Measurements from ENCODE around the gene APOBEC4.

APOBEC4 gene

DNA sequence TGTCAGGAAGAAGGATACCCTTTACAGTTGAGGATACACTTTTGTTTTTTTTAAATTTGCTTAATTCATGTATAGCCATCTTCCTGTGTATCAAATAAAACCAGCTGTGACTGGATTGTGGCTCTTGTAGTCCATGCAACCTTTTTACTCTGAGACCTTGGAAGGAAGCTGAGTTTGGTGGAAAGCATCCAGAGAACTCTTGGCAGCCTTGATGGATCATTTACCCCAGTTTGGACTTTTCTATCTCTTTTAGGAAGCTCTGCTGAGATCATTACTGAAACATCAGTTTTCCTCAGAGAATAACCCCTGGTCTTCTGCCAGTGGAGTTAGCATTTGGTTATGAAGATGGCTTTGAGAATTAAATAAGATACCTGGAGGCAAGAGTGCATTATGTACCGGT lies 21.2 kb upstream of the APOBEC4 start:
- DNase-seq: no peak

DNA sequence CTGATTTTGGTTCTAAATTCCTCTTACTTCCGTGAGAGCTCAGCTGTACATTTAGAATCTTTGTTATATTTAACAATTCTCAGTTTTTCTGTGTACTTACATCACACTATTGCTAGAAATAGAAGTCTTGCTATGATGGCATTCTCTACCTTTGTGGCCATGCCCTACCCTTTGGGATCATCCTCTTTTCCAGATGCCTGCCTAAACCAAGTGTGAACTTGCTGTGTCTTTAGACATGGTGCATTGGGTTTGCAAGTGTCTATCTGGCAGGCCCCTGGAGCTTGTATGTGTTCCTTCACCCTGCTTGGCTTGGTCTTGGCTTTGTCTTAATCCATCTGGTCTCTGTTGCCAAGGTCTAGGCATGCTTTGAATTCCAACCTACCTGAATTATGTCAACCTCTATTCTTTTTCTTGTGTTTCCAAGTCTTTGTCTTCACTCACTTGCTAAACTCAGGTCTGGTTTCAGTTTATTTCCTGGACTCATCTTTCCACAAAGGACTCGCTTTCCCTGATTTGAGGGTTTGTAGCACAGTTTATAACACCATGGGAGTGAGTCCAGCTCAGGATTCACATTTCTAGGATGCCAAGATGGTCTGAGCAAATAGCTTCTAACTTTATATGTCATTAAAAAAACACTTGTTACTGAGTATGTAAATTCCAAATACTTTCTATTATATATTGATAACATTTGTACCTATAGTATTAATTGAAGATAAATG lies 20.6 kb upstream of the APOBEC4 start:
- DNase-seq: no peak

DNA sequence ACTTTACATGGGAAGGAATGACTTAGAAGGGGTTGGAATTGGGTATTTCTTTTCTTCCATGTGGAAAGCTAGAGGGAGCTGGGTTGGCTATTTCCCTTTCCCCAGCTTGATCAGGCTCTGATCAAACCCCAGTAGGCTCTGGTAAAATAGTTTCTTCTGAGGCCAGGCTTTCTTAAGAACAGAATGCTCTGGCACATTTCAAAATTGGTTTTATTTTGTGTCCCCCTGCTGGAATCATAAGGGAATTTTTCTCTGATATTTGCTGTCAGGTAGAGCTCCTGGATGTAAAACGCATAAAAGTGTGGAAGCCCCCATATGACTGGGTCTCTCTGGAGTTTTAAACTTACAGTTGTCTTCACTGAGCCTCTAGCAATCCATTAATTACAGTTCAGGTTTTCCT lies 17.1 kb upstream of the APOBEC4 start:
- no peak for DNase-seq

DNA sequence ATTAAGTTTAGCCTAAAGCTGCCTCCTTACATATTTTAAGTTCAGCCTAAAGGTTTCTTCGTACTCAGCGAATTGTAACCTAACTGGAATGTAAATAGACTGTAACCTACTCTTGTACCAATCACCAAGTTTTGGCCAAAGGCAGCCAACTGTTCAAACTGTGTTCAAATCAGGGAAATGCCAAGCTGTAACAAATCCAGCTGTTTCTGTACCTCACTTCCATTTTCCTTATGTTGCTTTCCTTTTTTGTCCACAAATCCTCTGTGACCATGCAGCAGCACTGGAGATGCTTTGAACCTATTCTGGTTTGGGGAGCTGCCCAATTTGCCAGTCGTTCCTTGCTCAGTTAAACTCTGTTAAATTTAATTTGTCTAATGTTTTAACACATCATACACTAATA lies 3.2 kb upstream of the APOBEC4 start:
- no peak for DNase-seq

DNA sequence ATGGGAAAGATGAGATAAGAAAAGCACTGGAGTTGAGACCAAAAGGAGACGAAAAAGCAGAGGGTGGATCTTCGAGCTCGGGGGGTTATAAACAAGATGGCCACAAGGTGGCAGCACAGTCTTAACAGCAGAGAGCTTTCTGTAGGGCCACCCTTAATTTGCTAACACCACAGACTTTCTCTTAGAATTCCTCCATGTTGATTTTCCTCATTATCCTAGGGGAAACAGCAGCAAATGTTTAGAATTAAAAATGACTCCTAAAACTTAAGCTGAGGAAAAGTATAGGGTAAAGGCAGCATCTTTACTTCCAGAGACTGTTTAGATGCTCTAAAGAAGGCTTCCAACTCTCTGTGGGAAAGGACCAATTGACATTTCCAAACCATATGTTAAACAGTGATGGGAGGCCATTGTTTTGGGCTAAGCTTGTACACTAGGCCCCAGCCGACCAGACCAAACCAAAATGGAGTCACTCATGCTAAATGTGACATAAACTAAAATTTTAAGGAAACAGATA lies 2.5 kb upstream of the APOBEC4 start:
- peak; percentile 86 for DNase-seq

DNA sequence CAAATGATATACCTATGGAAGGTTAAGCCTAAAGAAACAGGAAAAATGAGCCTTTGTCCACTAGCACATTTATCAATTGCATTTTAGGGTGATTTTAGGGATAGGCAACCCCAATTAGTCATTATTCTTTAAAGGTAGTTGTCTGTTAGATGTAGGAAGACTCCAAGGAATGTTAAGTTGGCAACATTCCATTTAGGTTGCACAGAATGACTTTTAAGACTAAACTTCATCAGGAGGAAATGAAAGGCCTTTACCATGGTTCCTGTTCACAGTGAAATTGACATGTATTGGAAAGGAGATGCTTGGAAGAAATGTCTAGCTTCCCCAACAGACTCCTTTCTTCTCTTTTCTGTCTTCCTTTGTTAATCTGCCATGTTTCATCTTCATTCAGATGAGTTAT lies 1.6 kb upstream of the APOBEC4 start:
- no peak for DNase-seq

DNA sequence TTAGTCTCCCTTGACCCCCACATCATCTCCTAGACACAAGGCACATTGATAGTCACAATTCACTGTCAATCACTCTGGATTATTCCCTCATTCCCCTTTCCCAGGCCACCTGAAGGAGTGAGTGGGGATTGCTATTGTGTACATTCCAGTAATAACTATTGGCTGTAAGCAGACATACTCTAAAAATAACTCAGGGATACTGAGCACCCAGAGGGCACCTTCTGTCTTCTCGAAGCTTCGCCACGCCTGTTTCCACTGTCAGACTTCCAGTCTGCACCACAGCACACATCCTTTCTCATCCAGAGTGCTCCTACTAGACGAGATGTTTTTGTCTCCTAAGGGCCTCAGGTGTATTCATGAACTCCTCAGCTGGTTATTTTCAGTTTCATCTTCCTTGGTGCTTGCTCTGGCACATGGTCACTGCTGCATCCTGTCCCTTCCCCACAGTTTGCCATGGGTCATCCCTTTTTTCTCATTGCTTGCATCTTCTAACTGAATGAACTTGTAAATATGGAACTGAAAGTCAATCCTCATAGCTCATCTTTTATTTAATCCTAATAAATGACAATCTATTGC lies 848 bp upstream of the APOBEC4 start:
- no peak for DNase-seq

DNA sequence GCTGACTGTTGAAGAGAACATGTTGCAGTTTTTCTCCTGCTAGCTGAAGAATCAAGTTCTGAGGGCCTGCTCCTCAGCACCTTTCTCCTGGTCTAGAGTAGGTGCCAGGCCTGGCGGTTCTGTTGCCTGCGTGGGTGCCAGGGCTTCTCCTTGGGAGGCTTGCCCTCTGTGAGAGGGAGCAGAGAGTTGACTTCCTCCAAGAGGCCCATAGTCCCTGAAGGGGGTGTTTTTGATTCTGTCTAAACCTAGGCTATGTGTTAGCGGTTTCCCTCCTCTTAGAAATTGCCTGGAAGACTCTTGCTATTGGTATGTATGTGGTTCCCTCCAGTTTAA lies 312 bp upstream of the APOBEC4 start:
- DNase-seq: no peak

DNA sequence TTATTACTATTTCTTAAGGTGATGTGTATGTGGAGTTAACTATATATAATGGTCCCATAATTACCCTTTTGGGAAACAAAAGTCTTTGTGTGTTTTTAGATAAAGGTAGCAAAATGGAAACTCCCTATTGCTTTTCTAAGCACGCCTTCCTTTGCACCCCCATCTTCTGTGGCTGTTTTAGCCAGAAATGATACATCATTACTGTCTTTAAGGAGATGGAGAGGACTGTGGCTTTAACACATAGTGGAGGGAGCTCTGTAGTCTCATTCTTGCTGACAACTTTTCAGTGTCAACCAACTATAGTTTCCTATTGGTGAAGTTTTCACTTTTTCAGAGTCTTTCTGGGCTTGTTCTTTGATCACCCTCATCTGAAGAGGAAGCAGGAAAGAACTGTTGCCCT lies 1.0 kb downstream of the APOBEC4 start:
- DNase-seq: no peak

DNA sequence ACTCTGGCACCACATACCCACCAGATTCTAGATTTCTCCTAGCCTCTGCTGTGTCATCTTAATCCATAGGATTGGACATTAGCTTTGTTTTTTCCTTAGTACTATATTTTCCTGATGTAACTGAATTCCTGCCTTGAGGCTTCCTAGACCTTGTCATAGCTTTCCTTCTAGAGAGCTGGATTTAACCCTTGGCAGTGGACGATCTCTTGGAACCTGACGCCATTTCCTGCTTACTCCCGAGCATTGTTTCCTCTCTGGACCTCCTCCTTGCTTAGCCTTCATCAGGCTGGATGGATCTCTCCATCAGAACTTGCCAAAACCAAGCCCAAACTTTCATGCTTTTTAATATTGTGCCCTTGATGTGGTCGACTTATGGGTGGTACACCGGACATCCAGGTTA lies 1.5 kb downstream of the APOBEC4 start:
- no peak for DNase-seq

DNA sequence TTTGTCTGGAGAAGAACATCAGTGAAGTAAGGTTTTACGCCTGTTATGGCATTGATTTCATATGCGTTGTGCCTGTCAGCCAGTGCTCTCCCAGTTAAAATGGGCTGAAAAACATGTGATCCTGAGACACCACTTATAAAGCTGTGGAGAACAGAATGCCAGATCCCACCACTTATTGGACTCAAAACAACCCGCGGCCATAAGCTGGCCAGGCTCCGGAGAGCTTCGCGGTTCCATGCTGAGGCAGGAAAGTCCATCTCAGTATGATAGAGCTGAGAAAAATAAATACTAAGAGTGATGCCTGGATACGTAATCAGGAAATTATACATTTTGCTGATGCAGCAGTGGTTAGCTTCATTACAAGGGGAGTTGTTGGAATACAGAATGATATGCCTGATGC lies 5.1 kb downstream of the APOBEC4 start:
- DNase-seq: no peak

DNA sequence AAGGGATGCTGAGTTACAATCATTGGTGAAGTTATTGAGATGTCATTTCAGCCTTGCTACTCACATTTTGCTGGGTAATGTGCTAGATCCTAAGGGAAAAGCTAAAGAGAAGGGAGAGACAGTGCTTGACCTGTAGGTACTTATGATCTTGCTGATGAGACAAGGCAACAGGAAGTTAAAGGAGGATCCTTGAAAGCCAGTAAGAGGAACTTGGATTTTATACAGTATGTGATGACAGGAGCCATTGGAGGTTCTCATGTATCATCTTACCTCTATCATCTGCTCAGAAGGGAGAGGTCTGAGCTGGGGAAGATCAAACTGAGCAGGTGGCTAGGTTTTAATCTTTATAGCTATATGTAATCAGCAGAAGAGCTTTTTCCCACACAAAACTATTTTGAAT lies 6.3 kb downstream of the APOBEC4 start:
- DNase-seq: no peak

DNA sequence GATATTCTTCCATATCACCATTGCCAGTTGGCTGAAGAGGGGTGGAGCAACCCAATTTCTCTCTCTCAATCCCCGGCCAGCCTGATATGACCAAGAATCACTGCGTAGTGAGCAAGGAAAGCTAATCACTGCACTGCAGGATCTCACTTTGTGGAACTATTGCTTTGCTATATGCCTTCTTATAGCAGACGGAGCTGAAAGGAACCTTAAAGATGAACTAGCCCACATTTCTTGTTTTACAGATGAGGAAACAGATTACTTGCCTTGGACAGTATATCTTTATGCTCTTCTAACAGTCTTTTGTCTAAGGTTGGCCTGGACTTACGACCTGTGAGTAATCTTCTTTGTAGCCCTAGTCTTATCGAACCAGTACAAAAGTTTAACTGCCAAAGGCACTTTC lies 7.6 kb downstream of the APOBEC4 start:
- peak; percentile 71 for DNase-seq

DNA sequence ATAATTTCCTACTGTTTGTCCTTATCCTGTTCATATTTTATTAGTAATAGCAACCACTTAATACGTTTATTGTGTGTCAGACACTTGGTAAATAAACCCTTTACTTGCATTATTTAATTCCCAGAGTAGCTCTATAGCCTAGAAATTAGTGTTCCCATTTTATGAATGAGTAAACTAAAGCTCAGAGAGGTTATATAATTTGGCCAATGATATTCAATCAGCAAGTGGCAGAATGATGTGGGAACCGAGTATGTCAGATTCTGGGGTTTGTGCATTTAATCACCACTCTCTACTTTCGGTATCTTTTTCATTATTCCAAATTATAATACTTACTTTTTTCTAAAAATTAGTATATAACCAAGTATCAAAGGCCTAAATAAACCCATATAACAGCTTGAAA lies 10.9 kb downstream of the APOBEC4 start:
- no peak for DNase-seq

DNA sequence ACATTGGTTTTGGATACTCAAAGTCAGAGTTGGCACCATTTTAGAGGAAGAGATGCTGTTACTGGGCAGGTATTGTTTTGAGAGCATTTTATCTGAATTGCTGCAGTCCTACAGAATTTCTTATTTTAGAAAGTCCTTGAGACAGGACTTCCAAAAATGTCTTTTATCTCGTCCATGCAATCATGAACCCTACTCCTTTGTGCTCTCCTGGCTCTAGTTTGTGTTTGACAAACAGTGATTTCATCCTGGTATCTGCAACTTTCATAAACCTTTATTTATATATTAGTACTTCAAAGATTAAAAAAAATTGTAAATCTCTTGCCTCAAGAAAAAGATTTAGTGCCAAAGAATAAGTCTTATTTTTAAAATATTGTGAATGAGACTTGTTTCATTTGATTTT lies 12.9 kb downstream of the APOBEC4 start:
- no peak for DNase-seq

DNA sequence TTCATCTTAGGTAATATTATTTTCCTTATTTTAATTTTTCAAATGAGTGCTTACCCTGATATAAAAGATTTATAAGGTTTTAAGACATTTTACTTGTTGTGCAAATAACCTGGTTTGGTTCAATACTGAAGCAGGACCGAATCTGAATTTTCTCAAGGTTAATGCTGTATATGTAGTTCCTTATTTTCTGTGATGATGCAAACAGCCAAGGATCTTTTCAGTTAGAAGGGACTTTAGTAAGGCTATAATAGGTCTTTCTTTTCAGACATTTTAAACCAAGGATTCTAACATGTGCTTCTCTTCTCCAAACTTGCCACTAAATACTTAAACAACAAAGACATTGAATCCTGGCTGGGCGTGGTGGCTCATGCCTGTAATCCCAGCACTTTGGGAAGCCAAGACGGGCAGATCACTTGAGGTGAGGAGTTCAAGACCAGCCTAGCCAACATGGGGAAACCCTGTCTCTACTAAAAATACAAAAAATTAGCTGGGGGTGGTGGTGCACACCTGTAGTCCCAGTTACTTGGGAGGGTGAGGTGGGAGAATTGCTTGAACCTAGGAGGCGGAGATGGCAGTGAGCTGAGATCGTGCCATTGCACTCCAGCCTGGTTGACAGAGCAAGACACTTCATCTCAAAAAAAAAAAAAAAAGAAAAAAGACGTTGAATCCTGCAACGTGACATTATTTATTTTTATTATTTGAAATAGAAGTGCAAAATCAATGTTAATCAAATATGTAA lies 14.3 kb downstream of the APOBEC4 start:
- DNase-seq: peak; percentile 30

DNA sequence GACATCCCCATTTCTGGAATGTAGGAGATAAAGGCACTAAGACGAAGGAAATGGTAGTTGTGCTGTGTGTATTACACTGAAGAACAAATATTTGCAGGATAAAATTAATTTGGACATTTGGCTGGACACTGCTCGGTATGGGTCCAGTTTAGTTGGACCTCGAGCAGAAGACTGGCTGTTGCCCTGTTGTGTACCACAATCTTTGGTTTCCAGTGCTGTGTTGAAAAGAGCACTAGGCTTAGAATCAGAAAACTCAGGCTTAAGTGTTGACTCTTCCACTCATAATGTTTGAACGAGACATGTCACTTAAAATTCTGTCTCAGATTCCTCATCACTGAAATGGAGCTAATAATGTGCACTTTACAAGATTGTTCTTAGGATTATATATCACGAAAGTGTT lies 16.3 kb downstream of the APOBEC4 start:
- DNase-seq: no peak

DNA sequence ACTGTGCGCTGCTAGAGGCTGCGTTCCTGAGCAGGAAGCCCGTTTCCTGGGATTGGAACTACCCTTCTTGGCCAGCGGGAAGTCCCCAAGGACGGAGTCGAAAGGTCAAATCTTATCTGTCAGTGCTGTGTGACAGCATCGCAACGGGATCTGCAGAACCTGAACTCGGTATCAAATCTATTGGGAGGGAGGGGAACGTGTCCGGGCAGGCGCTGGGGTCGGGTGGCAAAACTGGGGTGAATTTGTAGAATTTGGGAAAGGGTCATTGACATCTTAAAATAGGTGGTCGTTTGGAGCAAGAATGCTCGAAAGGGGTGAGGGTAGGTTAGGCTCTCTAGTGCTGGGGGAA lies 16.8 kb downstream of the APOBEC4 start:
- no peak for DNase-seq

DNA sequence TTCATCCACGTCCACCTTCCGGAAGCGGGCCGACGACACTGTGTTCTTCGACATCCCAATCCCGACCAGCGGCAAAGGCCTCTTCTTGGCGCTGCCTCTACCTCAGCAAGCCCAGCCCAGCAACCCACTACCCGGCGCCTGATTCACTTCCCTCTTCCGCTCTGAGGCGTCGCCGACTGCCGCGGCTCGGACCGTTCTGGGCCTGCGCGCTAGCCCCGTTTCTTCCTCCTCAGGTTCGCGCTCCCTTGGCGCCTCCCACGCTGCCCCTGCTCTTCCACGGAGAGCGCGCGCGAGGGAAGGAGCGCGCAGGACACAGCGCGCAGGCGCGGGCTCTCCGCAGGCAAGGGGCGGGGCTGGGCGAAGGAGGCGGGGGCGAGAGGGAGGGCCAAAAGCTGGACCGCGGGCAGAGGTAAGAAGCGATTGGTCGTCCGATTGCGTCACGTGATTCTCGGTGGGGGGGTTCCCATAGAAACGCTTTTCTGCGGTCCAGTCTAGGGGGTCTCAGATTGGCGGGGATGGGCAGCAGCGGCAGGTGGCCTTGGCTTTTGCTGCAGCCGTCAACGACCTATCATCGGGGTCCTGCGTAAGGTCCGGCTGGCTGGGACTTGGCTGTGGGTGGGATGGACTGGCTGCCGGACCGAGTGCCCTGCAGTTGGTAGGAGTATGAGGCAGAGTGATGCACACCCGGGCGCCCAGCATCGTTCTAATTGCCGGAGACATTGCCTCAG lies 17.3 kb downstream of the APOBEC4 start, which contains the start of gene ARPC5:
Gene ARPC5 (minus strand): TSS at position 178 of the 728 bp plus-strand sequence. CDS start 124 bp downstream, at position 54.
- peak; percentile 98 for DNase-seq

DNA sequence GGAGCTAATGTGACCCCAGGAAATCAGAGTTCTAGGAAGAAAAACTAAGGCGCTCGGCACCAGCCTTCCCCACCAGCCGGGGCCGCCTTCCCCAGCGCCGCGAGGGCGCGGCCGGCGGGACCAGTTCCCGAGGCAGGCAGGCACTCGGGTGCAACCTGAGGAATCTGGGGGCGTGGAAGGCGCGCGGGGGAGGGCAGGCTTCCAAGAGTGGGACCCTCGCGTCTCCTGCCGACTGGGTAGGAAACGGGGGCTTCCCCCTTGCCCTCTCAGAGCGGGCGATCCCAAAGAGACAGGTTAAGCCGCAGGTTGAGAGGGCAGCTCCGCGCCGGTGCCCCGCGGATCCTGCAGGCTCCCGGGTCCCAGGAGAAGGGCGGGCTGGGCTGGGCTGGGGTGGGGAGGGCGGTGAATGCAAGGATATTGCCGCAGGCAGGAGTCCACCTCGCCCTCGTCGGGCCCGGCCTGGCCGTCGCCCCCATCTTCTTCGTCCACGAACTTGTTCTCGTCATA lies 18.0 kb downstream of the APOBEC4 start:
- DNase-seq: peak; percentile 33

DNA sequence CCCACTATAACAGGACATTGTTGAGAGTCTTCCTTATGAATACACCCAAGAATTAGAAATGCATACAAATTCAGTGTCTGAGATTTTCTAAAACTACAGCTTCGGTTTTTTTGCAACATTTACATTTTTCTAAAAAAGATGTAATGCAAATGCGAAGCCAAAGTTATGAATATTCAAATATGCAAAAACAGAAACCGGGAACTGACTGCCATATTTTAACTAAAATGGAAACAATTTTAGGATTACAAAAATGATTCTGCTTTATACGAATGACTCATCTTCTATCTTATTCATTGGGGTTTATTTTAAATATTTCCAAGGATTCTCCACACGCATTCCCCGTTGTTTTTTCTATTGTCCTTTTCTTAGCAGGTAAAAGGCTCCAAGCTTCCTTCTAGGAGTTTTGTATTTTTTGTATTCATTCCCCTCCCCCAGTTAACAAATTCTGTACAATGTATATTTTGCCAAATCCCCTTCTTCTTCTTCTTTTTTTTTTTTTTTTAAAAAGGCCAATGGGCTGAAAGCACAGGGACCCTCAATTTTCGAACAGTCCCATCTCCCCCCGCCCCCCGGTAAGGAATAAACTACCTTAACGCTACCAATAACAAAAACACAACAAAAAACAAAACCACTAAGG lies 18.6 kb downstream of the APOBEC4 start:
- DNase-seq: no peak

DNA sequence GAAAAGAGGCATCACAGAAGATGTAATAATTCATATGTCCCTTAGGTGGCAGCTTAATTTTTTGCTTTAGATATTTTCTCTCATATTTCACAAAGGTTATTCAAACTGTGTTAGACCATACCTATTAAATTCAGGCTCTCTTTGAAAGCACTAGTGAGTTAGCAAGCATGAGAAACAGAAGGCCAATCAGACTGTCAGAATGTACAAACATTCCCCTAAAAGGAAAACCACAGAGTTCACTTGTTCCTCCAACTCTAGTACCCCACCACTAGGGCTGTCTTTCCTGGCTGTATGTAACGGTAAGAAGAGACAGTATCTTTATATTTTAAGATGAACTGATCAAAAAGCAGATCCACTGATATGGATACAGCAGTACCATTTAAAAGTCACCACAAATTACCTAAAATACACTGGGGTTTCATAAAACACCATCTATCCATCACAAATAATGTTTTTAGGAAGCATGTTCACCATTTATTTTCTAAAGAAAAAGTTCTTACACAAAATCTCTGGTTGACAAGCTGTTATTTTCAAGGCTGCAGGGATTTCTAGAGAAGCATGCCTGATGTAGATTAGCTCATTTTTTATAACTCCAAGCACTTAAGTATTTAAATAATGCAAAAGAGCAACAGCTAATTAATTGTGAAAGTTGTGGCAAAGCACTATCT lies 19.3 kb downstream of the APOBEC4 start:
- peak; percentile 86 for DNase-seq

All from hematopoietic multipotent progenitor cell treated with erythropoietin and hydrocortisone succinate and interleukin-3 and kit ligand, for 4 days (in vitro differentiated cells).